Ovary (tissue), 9 donors: ENCODE measurements around the gene NTRK2. TPM values are rescaled to one million over a fixed set of nuclear protein-coding genes. Genes with fewer than 3 reads are reported as not detected.

Source experiments
- DNase-seq, 5 donors: peaks; one replicate each; pipeline ENCODE4 v3.0.0-alpha.2; 2019 to 2020
- H3K27ac ChIP-seq, 2 donors: fragments of 200-600 bp; one replicate each; pipeline versions ENCODE4 v1.5.1 to v1.8.0; 2019 to 2022
- H3K27me3 ChIP-seq: fragments of 200-600 bp; one replicate; pipeline ENCODE4 v1.8.0; 2022
- H3K36me3 ChIP-seq: fragments of 200-600 bp; sonication (generic); one replicate; pipeline ENCODE4 v1.5.1; 2019
- H3K4me1 ChIP-seq: one replicate; pipeline ENCODE4 v1.8.1; 2013; ENCODE audit warnings: mild to moderate bottlenecking, moderate library complexity; ENCODE audit not compliant: insufficient read depth
- H3K4me3 ChIP-seq: fragments of 200-600 bp; sonication (generic); one replicate; pipeline ENCODE4 v1.5.1; 2017
- H3K9me3 ChIP-seq, 2 donors: fragments of 200-600 bp in 1 of 2; sonication (generic) in 1 of 2; one replicate each; pipeline versions ENCODE4 v1.5.1 to v1.8.1; 2013 to 2019; ENCODE audit warnings: mild to moderate bottlenecking in 1 of 2, moderate library complexity in 1 of 2
- CTCF ChIP-seq, 3 donors: fragments of 450-650 bp in 2 of 3; fragments of 200-600 bp in 1 of 3; IDR thresholded peaks; one replicate each; pipeline versions ENCODE4 v1.5.1 to v1.8.0; 2016 to 2022; ENCODE audit warnings: antibody characterized with exemption in 3 of 3, mild to moderate bottlenecking in 1 of 3
- EP300 ChIP-seq: sonication (generic); formaldehyde crosslinking; IDR thresholded peaks from one replicate; pipeline ENCODE4 v1.6.1; 2017; ENCODE audit warnings: antibody characterized with exemption
- POLR2A ChIP-seq: fragments of 450-650 bp; IDR thresholded peaks from one replicate; pipeline ENCODE4 v1.6.1; 2017; ENCODE audit warnings: antibody characterized with exemption, mild to moderate bottlenecking, moderate library complexity
- WGBS, 3 donors: extraction: QIAGEN DNeasy Blood & Tissue Kit in 1 of 3; methylation state at CpG; one replicate each; pipeline versions ENCODE4 v1.1.5 to v1.1.7; 2013 to 2017; 5-methylcytosine and 5-hydroxymethylcytosine counted together
- intact Hi-C, 4 donors: fragments of 100-400 bp; cut with DNase I; formaldehyde crosslinking; loops; one replicate each; pipeline versions ENCODE4 v1.11.0 to v1.15.1; 2022 to 2023
- polyA plus RNA-seq, 2 donors: library from polyadenylated mRNA; stranded (reverse); fragments of 200-250 nt in 1 of 2; fragments of 350-450 nt in 1 of 2; fragmentation: Illumina TruSeq in 1 of 2; extraction: RNeasy Lipid Tissue Mini Kit (QIAGEN cat#74804) in 1 of 2; gene quantifications; one replicate each; pipeline ENCODE4 v1.2.3, GENCODE V29; 2013 to 2014
- total RNA-seq, 7 donors: library from RNA; depleted of rRNA in 2 of 7; stranded (reverse); fragments of >200 nt in 2 of 7; fragmentation: NEBNext Ultra II Directional in 3 of 7; extraction: Animal tissue kit (Norgen Biotek cat#: 25700) in 3 of 7; gene quantifications; one replicate each; pipeline versions ENCODE4 v1.1.0 to v1.2.4, GENCODE V29; 2016 to 2023
- donor health status: DM: no; HTN: no; CAD: no; lungs with moderate emphysema.
- donor health status: DM: no; HTN: no; CAD: no.
- donor health status: Bipolar disorder and iron deficiency.
- donor health status: DM: yes; HTN: yes; CAD: no.
- donor health status: DM: no; HTN: no; CAD: no.
- donor health status: DM: yes; HTN: yes; CAD: no.

The NTRK2 gene
- total and polyA plus RNA-seq, 9 donors, result 6.4 to 31.1 (median 10.8) TPM

- TF ChIP-seq POLR2A, result no peak
- no peak for TF ChIP-seq EP300
- no peak for TF ChIP-seq CTCF (IDR thresholded peaks at IDR 0.05)
- 4 to 6% (median 5%) methylated on average over 1 of the region's 1 CpG for WGBS, 3 donors
Observed at GRCh38 chr9:84821431-84821830, 151.9 kb downstream of the NTRK2 start.

GRCh38 chr9:84822589-84823233 is 153.2 kb downstream of the NTRK2 start:
- H3K4me3 ChIP-seq, result no peak overlapping the region
- 61 to 67% (median 65%) methylated on average over 7 of the region's 7 CpGs for WGBS, 3 donors
- H3K4me1 ChIP-seq, result peaks cover 7% of the 10 kb centered on the region
- H3K27ac ChIP-seq, result no peak overlapping the region
- H3K27me3 ChIP-seq, result no peaks in the 10 kb centered on the region
- no peaks in the 10 kb centered on the region for H3K9me3 ChIP-seq
- TF ChIP-seq CTCF (IDR thresholded peaks at IDR 0.05) (no peak), EP300 (no peak), POLR2A (no peak)
- DNase-seq, result no peak
- H3K36me3 ChIP-seq, result no peaks in the 10 kb centered on the region
- intact Hi-C loops, result no loop called here

More at GRCh38 chr9:84821431-84821830, 151.9 kb downstream of the NTRK2 start:
- H3K4me1 ChIP-seq, result peaks cover 7% of the 10 kb centered on the region
- H3K9me3 ChIP-seq, result no peaks in the 10 kb centered on the region
- no peaks in the 10 kb centered on the region for H3K36me3 ChIP-seq
- intact Hi-C loops, result no loop called here
- no peak for DNase-seq
- H3K4me3 ChIP-seq, result no peak overlapping the region
- no peaks in the 10 kb centered on the region for H3K27me3 ChIP-seq
- no peak overlapping the region for H3K27ac ChIP-seq

GRCh38 chr9:84823421-84824271 is 154.1 kb downstream of the NTRK2 start:
- WGBS, 3 donors, result 32 to 34% (median 32%) methylated on average over 8 of the region's 8 CpGs
- Histone ChIP-seq H3K9me3 (no peaks in the 10 kb centered on the region), H3K27me3 (no peaks in the 10 kb centered on the region), H3K36me3 (no peaks in the 10 kb centered on the region), H3K27ac (no peak overlapping the region), H3K4me1 (peaks cover 7% of the 10 kb centered on the region), H3K4me3 (no peak overlapping the region)
- no peak for TF ChIP-seq POLR2A
- no peak for TF ChIP-seq CTCF (IDR thresholded peaks at IDR 0.05)
- intact Hi-C loops, result no loop called here
- no peak for DNase-seq

GRCh38 chr9:84827216-84827765 is 157.8 kb downstream of the NTRK2 start:
- no peaks in the 10 kb centered on the region for H3K36me3 ChIP-seq
- WGBS, 3 donors, result 52 to 56% (median 52%) methylated on average over 4 of the region's 4 CpGs
- H3K4me1 ChIP-seq, result peaks cover 7% of the 10 kb centered on the region
- TF ChIP-seq EP300, result no peak
- no peak for TF ChIP-seq POLR2A
- TF ChIP-seq CTCF (IDR thresholded peaks at IDR 0.05), result no peak
- no peaks in the 10 kb centered on the region for H3K9me3 ChIP-seq
- no peak overlapping the region for H3K4me3 ChIP-seq
- intact Hi-C loops, result no loop called here
- DNase-seq, result no peak
- no peaks in the 10 kb centered on the region for H3K27me3 ChIP-seq
- no peak overlapping the region for H3K27ac ChIP-seq
